Panc1 (cell line): ENCODE results near the gene TM4SF4. TPM values are rescaled to one million over a fixed set of nuclear protein-coding genes. Genes with fewer than 3 reads are reported as not detected.
A peak's percentile ranks its signal among the peaks of the same experiment; 100 is the strongest.

Experiments used
- ATAC-seq: fragments of 200-7000 bp; cut with Tn5 transposase; 2 replicates; pipeline ENCODE4 v1.9.1; 2020; ENCODE audit warnings: mild to moderate bottlenecking, moderate library complexity
- BruUV-seq: library from RNA; stranded (reverse); fragments of 400-500 nt; replicated peaks from 2 replicates; lab custom pipeline; 2021; lab: Mats Ljungman, UMichigan
- CTCF ChIA-PET: fragments of 300-600 bp; sonication (Branson Sonifier 250); formaldehyde crosslinking; loops from one replicate; lab custom pipeline; 2022; ENCODE audit warnings: antibody characterized with exemption; lab: Charles Lee
- POLR2A ChIA-PET: fragments of 300-600 bp; sonication (Branson Sonifier 250); formaldehyde crosslinking; loops from one replicate; lab custom pipeline; 2022; ENCODE audit warnings: antibody characterized with exemption; lab: Charles Lee
- DNase-seq: peaks from one replicate; pipeline ENCODE4 v3.0.0-alpha.2; 2010; ENCODE audit warnings: low read depth, low spot score
- H3K27ac ChIP-seq: 2 replicates; pipeline ENCODE4 v1.5.1; 2011; ENCODE audit warnings: mild to moderate bottlenecking, low read length, inconsistent platforms
- H3K27me3 ChIP-seq: fragments of 200-500 bp; sonication (Bioruptor generic); 2 replicates; pipeline ENCODE4 v1.6.0; 2014; ENCODE audit warnings: low read length, inconsistent platforms; ENCODE audit not compliant: control insufficient read depth, insufficient read depth
- H3K36me3 ChIP-seq: fragments of 200-500 bp; sonication (Bioruptor generic); 2 replicates; pipeline ENCODE4 v1.5.1; 2014; ENCODE audit warnings: inconsistent platforms, mild to moderate bottlenecking, low read length, moderate library complexity; ENCODE audit not compliant: control insufficient read depth, insufficient read depth
- H3K4me1 ChIP-seq: 2 replicates; pipeline ENCODE4 v1.5.1; 2011; ENCODE audit warnings: inconsistent platforms, mild to moderate bottlenecking, low read length, moderate library complexity; ENCODE audit not compliant: control insufficient read depth, insufficient read depth
- H3K4me3 ChIP-seq, 2 experiments: 2 replicates each; pipeline ENCODE4 v1.5.1; 2011 to 2012; ENCODE audit warnings: low read depth in 2 of 2, low read length in 2 of 2, mild to moderate bottlenecking in 2 of 2, inconsistent platforms in 1 of 2, moderate library complexity in 1 of 2
- H3K9me3 ChIP-seq: fragments of 200-500 bp; sonication (Bioruptor generic); 2 replicates; pipeline ENCODE4 v1.5.1; 2014; ENCODE audit warnings: low read depth, mild to moderate bottlenecking, inconsistent platforms, low read length, moderate library complexity; ENCODE audit not compliant: control insufficient read depth, insufficient read depth
- POLR2AphosphoS5 ChIP-seq: IDR thresholded peaks from 2 replicates; pipeline ENCODE4 v1.6.1; 2012; ENCODE audit warnings: mild to moderate bottlenecking, low read depth, low read length, moderate library complexity
- REST ChIP-seq, 2 experiments: IDR thresholded peaks; 2 replicates each; pipeline ENCODE4 v1.6.1; 2011 to 2012; ENCODE audit warnings: low read depth in 2 of 2, control low read depth in 1 of 2, low read length in 1 of 2, mild to moderate bottlenecking in 1 of 2, moderate library complexity in 1 of 2; ENCODE audit not compliant: insufficient read depth in 1 of 2
- SIN3A ChIP-seq: IDR thresholded peaks from 2 replicates; pipeline ENCODE4 v1.6.1; 2012; ENCODE audit warnings: low read depth, mild to moderate bottlenecking, low read length, moderate library complexity, borderline replicate concordance; ENCODE audit not compliant: insufficient read depth
- TCF7L2 ChIP-seq: IDR thresholded peaks from 2 replicates; pipeline ENCODE4 v1.6.1; 2011; ENCODE audit warnings: mild to moderate bottlenecking, low read depth, low read length, inconsistent platforms
- in situ Hi-C: cut with HindIII; loops from 2 replicates; pipeline ENCODE4 v1.10.0; 2016; ENCODE audit warnings: low sequenced_read_pairs, low pct_unique_long_range_greater_than_20kb
- intact Hi-C: fragments of 100-400 bp; cut with micrococcal nuclease; formaldehyde crosslinking; loops from one replicate; pipeline ENCODE4 v1.10.0; 2022; ENCODE audit not compliant: unreplicated experiment
- total RNA-seq: library from RNA; stranded (reverse); gene quantifications from one replicate; pipeline ENCODE4 v1.2.1, GENCODE V29; 2021; ENCODE audit not compliant: unreplicated experiment
- TF ChIP-seq, protein P1 (sequence below): fragments of 450-650 bp; IDR thresholded peaks from 2 replicates; pipeline ENCODE4 v1.5.1; 2017; ENCODE audit warnings: mild to moderate bottlenecking

TM4SF4 gene
- total RNA-seq, 1 experiment from 2014 or later, result 0.46 TPM

DNA sequence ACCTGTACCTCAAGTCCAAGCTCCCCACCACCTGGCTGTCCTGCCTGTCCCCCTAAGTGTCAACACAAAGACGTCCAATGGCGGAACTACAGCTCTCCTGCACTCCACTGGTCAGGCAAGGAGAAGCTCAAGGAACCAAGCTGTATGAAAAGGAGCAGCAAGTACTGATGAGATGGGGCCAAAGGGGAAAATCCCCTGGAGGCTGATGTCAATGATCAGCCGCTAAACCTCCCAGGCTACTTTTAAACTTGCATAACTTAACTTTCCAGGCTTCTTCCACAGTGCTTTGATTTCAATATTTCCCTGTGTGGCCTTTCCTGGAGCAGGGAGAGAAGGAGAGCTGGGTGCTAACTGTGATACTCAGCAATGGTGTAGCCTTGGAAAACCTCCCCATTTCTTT is 35.0 kb downstream of the TM4SF4 start:
- no peak for ATAC-seq
- H3K9me3 ChIP-seq, result no peaks in the 10 kb centered on the region
- no peaks in the 10 kb centered on the region for H3K36me3 ChIP-seq
- no peak overlapping the region for H3K4me3 ChIP-seq
- in situ Hi-C loops (no loop called here), intact Hi-C loops (no loop called here)
- no peak for DNase-seq
- TF ChIP-seq POLR2AphosphoS5, result no peak
- no peak for TF ChIP-seq REST (IDR thresholded peaks at IDR 0.05; ENCODE audit: insufficient read depth in 1 of 2, low read depth in 2 of 2, low read length in 1 of 2)
- TF ChIP-seq, protein P1, sequence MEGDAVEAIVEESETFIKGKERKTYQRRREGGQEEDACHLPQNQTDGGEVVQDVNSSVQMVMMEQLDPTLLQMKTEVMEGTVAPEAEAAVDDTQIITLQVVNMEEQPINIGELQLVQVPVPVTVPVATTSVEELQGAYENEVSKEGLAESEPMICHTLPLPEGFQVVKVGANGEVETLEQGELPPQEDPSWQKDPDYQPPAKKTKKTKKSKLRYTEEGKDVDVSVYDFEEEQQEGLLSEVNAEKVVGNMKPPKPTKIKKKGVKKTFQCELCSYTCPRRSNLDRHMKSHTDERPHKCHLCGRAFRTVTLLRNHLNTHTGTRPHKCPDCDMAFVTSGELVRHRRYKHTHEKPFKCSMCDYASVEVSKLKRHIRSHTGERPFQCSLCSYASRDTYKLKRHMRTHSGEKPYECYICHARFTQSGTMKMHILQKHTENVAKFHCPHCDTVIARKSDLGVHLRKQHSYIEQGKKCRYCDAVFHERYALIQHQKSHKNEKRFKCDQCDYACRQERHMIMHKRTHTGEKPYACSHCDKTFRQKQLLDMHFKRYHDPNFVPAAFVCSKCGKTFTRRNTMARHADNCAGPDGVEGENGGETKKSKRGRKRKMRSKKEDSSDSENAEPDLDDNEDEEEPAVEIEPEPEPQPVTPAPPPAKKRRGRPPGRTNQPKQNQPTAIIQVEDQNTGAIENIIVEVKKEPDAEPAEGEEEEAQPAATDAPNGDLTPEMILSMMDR, result no peak
- TF ChIP-seq SIN3A, result no peak
- no peak for TF ChIP-seq TCF7L2
- H3K27ac ChIP-seq, result peak overlapping the region; percentile 98
- no TSS peak for BruUV-seq
- POLR2A ChIA-PET, result no interaction called here
- H3K27me3 ChIP-seq, result no peaks in the 10 kb centered on the region
- peaks cover 82% of the 10 kb centered on the region for H3K4me1 ChIP-seq
- CTCF ChIA-PET, result no interaction called here

DNA sequence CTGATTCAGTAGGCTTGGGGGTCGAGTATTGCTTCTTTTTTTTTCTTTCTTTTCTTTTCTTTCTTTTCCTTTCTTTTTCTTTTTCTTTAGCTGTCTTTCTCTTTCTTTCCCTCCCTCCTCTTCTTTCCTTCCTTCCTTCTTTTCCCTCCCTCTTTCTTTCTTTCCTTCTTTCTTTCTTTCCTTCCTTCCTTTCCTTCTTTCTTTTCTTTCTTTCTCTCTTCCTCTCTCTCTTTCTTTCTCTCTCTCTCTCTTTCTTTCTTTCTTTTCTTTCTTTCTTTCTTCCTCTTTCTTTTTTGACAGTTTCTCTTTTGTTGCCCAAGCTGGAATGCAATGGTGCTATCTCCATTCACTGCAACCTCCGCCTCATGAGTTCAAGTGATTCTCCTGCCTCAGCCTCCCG is 36.0 kb downstream of the TM4SF4 start:
- no peak for DNase-seq
- Histone ChIP-seq H3K27ac (peak overlapping the region; percentile 98), H3K27me3 (no peaks in the 10 kb centered on the region), H3K36me3 (no peaks in the 10 kb centered on the region), H3K9me3 (no peaks in the 10 kb centered on the region), H3K4me1 (peaks cover 91% of the 10 kb centered on the region), H3K4me3 (no peak overlapping the region)
- ATAC-seq, result no peak
- TF ChIP-seq TCF7L2 (no peak), POLR2AphosphoS5 (no peak), SIN3A (no peak), REST (IDR thresholded peaks at IDR 0.05; ENCODE audit: insufficient read depth in 1 of 2, low read depth in 2 of 2, low read length in 1 of 2) (no peak)
- TF ChIP-seq, protein P1, result no peak
- CTCF ChIA-PET, result interaction anchor here (0.9 kb wide), 1 partner anchor 297 kb away, joined by 3 read pairs; no protein-coding TSS in a partner anchor
- intact Hi-C loops, result loop anchor here (5.0 kb wide), 2 partner anchors 207 to 297 kb away; no protein-coding TSS in a partner anchor
- POLR2A ChIA-PET, result interaction anchor here (0.7 kb wide), 1 partner anchor 31 kb away, joined by 3 read pairs; no protein-coding TSS in a partner anchor
- in situ Hi-C loops, result no loop called here
- no TSS peak for BruUV-seq
